GM19351 (cell line): ENCODE data around the gene SLC27A4.

ENCODE experiments used
- ATAC-seq: cut with Tn5 transposase; IDR thresholded peaks from one replicate; pipeline ENCODE4 v1.9.1; 2021; ENCODE audit warnings: mild to moderate bottlenecking, moderate library complexity; ENCODE audit not compliant: unreplicated experiment

SLC27A4 gene

GRCh38 chr9:128390150-128390812, 50.0 kb downstream of the SLC27A4 start:
- no peak for ATAC-seq

- ATAC-seq: no peak
These were observed 50.7 kb downstream of the SLC27A4 start for GRCh38 chr9:128390813-128391711.

DNA sequence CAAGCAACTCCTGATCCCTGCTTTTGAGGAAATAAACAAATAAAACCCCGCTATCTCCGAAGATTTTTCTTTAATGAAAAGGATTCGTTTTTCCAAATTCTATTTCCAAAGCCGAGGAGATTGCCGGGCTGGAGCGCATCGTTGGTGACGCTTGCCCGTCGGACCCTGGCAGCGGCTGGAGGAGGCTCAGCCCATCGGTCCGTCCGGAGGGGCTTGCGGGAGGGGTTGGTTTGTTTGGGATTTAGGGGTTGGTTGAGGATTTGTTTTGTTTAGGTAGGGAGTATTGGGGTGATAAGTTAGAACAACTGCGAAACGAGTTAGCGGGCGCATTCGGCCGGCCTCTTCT, 51.6 kb downstream of the SLC27A4 start:
- ATAC-seq: no peak

GRCh38 chr9:128392302-128393144, 52.2 kb downstream of the SLC27A4 start:
- no peak for ATAC-seq

DNA sequence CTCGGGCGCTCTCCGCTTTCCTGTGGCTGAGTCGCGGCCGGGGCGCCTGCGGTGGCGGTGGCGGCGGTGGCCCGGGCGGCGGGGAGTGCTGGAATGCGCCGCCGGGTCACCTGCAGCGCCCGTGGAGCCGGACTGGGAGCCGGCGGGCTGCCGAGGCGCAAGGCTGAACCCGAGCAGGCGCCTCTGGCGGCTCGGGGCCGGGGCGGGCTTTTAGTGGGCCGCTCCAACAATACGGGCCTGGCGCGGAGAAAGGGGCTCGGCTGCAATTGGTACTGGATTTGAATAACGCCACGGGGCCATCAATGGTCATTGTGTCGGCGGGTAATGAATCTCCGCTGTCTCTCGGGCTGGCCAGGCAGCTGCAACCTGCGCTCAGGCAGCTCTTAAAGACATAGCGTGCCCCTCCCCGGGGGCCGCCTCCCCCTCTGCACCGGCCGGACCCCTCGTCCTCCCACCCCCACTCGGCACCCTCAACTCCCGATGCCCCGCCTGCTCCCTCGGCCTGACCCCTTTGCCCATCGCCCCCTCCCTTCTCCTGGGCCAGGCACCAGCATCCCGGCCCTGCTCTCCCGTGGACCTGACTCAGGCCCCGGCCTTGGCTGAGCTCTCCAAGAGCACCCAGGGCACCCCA, 52.9 kb downstream of the SLC27A4 start:
- no peak for ATAC-seq

DNA sequence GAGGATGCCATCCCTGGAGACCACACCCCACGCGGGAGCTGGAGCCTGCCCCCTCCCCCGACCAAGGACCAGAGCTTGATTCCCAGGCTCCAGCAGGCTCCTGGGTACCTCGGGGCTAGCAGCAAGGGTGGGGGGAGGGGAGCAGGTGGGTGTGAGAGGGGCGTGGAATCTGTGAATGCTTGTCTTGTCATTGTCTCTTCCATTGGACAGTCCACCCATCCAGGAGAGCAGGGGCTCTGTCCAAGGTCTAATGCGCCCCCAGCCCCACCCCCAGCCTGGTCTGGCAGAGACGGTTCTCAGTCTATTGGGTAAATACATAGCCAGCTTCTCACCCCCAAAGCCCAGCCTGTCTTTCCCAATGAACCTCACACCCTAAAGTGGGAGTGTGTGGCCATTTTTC, 53.6 kb downstream of the SLC27A4 start:
- no peak for ATAC-seq

DNA sequence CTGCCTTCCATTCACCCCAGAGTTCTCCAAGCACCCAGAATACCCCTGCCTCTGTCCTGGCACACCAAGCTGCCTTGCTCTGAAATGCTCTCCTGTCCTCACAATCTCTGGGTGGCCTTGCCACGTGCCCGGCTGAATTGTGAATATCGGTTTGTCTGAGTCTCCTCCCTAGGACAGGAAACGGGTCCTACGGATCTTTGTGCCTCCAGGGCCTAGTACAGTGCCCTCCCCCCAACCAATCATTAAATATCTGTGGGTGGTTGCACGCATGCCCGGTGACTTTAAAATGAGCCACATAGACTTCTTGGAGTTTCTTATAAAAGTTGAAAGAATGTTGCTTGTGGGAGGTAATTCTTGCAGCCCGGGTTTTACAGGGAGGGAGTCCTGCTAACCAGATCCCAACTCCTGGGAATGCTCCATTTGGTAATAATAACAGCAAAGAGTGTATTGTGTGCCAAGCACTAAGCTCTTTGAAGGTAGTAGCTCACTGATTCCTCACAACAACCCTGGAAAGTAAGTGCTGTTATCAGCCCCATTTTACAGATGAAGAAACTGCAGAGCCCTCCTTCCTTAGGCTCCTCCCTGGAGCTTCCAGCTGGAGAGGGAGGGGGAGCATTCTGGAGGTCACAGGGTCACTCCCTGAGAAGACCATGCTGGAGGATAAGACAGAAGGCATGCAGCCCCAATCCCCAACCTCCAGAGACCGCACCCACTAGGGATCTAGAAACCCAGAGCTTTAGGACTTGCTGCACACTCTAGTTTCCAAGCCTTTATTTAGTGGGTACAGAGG, 54.2 kb downstream of the SLC27A4 start:
- no peak for ATAC-seq

DNA sequence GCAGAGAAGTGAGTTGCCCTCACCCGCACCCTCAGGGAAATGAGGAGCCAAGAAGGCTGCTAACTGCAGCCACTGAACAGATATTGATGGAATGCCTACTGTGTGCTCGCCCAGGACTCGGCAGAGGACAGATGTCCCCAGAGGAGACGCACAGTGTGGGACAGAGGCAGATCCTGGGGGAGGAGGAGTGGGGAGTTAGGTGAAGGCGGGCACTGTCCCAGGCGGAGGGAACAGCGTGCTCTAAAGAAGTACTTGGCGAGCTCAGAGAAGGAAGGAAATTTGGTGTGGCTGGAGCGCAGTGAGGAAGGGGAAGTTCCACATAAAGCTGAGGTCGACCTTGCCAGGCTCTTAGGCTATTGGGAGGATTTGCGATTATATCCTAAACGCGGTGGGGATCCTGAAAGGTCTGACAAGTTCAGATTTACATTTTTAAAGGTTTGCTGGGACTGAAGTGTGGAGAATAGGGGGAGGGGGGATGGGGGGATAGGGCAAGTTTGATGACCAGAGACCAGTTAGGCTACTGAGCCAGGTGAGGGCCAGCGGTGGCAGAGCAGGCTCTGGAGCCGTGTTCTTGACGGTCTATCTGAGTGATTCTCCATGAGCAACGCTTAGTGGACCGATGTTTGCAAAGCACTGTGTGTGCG, 56.8 kb downstream of the SLC27A4 start:
- ATAC-seq: no peak

DNA sequence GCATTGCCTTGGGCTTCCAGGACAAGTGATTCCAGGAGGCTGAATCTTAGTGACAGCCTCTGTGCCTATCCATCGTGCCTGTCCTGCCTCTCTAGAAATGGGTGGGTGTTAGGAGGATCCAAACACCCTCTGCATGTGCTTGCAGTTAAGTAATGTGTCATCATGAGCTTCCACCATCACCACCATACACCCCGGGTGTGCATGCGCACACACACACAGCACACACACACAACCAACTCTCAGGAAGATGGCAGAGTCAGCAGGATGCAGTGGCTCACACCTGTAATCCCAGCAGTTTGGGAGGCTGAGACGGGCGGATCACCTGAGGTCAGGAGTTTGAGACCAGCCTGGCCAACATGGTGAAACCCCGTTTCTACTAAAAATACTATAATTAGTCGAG, 57.5 kb downstream of the SLC27A4 start:
- ATAC-seq: no peak

- no peak for ATAC-seq
These were observed 59.5 kb downstream of the SLC27A4 start for GRCh38 chr9:128399861-128400260.

DNA sequence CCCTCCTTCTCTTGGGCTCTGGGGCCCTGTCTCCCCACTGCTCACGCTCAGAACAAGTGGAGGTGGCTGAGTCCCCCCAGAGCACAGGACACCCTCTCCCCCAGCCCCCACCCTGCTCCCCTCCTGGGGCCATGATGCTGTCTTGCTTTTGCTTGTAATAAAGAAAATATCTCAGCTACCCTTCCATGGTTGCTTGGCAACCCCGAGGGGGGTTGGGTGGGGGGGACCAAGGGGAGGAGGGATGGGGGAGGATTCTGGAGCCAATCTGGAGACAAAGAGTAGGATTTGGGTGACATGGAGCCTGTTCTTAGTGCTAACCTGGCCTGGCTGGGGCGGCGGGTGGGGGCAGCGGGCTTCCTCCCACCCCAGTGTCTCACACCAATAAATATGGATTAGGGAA, 64.2 kb downstream of the SLC27A4 start:
- ATAC-seq: no peak

DNA sequence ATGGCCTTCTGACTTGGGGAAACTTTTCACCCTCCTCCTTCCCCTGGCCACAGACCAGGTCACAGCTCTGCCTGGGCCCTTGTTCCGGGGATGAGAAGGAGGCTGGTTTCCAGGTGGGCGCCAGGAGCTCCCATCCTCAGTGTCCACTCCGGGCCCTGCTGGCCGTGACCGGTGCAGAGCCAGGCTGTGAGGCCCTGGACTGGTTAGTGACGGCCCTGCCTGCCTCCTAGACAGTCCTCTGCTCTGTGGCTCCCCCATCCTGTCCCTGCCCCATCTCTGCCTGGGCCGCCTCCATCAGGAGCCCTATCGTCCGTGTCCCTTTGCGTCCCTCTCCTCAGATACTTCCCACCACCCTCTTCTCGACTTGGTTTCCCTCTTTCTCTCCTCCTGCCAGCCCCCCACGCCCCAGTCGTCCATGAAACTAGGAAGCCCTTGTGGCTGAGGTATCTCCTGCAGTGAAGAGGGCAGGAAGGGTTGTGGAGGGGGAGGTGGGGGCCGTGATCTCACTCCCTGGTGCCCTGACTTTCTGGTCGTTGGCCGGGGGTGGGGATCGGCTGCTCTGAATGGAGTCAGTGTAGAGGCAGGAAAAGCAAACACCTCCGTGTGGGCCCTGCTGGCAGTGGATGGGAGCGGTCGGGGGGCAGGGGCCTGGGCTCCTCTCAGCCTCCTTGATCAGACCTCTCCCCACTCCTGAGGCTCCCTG, 64.9 kb downstream of the SLC27A4 start:
- ATAC-seq: no peak

DNA sequence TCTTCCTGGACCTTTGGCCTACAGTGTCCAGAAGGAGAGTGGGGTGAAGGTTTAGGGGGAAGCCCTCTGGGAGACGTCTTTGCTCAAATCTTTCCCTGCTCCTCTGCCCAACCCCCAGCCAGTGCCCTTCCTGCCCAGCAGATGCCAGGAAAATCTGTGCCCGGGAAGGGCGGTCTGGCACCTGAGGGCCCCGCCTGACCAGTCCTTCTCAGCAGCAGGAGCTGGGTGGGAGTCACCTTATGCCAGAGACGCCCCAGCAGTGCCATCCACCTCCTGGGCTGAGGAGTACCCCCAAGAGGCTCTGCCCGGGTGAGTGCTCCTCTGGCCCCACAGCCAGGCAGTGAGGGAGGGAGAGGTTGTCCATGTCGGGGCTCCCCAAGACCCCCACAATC, 65.4 kb downstream of the SLC27A4 start:
- ATAC-seq: no peak

DNA sequence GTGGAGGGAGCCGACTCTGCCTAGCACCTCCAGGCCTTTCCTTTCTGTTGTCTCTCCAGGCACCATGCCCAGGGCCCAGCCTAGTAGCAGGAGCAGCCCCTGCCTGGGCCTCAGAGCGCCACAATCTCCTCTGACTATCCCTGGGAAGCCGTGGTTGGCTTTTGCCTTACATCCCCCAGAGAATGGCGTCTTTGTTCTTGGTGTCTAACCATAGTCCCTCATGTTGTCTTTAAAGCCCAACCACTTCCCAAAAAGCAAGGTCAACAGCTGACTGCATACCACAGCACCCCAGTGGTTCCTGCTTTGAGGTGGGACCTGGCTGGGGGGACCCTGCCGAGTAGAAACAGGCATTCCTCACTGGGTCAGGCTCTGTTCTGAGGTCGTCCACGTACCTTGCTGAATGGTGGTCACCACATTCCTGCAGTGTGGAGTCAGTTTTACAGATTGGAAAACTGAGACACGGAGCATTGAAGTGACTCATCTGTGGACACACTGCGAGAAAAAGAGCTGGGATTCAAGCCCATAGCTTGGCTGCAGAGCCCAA, 66.6 kb downstream of the SLC27A4 start:
- ATAC-seq: no peak

- ATAC-seq: no peak
These were observed 68.7 kb downstream of the SLC27A4 start for GRCh38 chr9:128408963-128409431.

- no peak for ATAC-seq
These were observed 69.1 kb downstream of the SLC27A4 start for GRCh38 chr9:128409450-128409849.

DNA sequence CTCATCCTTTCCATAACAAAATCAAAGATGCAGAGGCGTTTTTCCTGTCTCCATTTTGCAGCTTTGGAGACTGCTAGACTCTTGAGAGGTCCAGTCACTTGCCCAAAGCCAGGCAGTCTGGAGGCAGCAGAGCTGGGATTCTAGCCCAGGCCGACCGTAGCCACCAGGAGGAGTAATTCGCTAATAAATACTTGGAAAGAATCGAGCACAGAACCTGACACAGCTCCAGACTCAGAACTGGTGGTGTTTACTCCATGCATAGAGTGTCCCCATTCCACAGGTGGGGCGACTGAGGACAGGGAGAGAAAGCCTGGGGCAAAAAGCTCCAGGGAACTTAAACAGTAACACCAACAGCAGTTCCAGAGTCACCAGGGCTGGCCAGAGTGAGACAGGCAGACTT, 69.7 kb downstream of the SLC27A4 start:
- no peak for ATAC-seq
